GM21528 (cell line): Measurements from ENCODE around the gene KLHL22.
"Not testable (repeated sequence)": the region's sequence is repeated elsewhere in the genome, so short reads cannot be mapped to it uniquely, and the experiment has no call there.

Experiments used
- ATAC-seq: cut with Tn5 transposase; IDR thresholded peaks from one replicate; pipeline ENCODE4 v1.9.1; 2021; ENCODE audit warnings: mild to moderate bottlenecking, moderate library complexity; ENCODE audit not compliant: unreplicated experiment, low FRiP score

The KLHL22 gene

DNA sequence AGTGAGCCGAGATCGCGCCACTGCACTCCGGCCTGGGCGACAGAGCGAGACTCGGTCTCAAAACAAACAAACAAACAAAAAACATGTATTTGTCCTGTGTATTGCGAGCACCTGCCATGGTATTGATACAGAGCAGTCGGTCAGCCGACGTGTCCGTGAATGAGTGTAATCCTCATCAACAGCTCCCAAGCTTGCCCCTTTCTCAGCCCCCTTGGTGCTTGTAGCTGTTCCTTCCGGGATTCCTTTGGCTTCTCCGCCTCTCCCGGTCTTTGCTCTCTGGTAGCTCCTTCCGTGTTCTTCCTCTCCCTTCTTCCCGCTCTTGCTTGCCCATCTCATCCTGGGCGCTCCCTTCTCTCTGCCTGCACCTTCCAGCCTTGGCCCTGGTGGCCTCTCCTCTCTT is 90.7 kb downstream of the KLHL22 start:
- no peak for ATAC-seq

DNA sequence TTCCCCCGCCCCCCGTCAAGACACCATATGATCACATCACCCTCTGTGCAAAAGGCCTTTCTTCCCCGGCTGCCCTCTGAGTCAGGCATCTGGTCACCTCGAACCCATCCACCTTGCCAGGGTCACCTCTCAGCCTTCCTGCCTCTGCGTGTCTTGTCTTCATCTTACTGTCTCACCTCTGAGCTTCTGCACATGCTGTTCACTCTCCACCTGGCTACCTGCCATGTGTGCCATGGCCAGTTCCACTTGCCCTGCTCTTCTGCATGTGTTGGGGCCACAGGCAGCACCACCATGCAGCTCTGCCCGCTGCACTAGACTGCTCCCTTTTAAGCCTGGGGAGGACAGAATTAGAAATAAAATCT is 91.8 kb downstream of the KLHL22 start:
- ATAC-seq = no peak

DNA sequence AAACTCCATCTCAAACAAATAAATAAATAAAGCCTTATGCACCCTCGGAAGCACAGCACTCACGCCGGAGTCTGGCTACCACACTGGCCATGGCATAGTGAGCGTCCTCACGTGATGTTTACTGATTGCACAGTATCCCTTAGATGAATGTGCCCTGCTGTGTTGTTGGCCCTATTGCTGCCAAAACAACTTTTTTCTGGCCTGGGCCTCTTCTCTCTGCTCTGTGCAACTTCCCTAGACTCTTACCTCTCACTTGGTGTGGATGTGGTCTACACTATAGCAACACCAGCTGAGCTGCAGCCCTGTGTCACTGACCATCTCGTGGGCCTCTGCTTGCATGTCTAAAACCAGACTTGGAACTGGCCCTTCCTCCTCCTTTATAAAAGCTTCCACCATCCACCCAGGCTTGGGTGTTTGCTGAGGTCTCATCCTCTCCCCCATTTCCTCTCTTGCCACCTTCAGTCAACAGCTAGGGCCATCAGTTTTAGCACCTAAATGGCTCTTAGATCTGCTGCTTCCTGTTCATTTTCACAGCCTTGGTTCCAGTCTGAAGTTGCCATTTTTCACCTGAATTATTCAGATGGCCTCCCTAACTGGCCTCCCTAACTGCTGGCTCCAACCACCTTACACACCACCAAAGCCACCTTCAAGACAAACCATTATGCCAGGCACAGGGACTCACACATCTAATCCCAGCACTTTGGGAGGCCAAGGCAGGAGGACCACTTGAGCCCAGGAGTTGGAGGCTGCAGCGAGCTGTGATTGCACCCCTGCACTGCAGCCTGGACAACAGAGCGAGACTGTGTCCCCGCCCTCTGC is 92.4 kb downstream of the KLHL22 start:
- no peak for ATAC-seq

DNA sequence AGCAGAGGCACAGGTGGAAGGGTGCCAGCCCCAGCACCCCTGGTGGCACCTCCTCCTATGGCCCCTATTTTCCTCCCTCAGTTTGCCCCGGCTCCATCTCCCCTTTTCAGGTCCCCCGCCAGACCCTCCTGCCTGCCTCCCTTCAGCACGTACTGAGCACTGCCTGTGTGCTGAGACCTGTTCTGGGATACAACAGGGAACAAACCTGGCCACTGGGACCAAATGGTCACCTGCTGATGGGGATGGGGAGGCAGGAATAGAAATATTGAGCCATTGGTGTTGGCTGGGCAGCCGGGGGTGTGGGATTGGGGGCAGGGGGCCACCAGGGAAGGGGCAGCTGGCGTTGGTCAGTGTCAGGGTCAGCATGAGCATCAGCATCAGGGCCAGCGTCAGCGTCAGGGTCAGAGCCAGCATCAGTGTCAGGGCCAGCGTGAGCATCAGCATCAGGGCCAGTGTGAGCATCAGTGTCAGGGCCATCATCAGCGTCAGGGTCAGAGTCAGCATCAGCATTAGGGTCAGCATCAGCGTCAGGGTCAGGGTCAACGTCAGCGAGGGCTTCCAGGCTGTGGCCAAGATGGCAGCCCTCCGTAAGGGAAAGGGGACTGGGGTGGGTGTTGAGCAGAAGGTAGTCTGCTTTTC is 94.1 kb downstream of the KLHL22 start:
- no peak for ATAC-seq

DNA sequence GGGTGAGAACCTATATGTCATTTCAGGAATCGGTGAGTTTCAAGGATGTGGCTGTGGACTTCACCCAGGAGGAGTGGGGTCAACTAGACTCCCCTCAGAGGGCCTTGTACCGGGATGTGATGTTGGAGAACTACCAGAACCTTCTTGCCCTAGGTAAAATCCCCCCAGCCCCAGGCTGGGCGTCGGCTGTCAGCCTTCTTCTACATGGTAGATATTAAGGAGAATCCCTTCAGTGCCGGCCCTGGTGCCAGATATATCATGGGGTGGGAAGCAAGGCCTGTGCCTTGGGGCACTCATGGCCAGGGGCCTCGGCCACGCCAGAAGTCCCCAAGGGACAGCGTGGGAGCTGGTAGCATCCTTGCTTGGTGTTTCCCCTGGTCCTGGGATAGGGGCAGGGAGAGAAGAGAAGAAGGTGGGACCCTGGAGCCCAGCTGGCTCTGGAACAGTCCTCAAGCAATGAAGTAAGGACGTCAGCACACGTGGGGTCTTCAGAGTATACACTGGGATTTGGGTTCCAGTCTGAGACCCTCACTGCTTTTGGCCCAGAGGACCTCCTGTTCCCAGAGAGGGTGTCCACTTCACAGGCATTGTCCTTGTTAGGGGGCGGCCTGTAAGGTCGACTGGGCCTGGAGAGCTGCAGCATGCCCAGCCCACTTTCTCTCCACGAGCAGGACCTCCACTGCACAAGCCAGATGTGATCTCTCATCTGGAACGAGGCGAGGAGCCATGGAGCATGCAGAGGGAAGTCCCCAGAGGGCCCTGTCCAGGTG is 94.8 kb downstream of the KLHL22 start:
- ATAC-seq = no peak

DNA sequence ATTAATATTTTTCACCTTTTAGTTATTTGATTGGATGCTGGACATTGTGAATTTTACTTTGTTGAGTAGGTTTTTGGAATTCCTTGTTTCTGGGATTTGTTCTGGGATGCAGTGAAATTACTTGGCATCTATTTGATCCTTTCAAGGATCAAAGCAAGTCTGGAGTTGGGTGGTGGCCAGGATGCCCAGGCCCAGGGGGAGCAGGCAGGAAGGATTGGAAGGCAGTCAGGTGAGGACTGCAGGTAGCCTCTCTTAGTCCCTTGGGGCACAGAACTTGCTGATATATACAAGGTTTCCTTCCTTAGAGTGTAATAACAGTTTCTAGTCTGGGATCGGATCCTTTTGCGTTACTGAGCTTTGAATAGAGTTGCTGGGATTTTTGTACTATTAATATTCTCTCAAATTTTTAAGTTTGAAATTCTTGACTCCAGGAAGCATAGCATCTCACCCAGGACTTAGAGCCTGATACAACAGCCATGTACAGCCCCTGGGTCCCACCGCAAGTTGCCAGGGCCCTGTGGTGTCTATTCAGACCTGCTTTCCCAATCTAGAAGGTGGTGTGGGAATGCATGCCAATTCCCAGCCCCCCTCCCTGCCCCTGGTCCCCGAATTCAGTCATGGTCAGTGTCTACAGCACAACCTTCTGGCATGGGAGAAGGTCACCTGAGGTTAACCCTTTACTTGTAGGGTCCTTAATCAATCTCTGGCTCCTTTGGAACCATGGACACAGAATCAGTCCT is 95.6 kb downstream of the KLHL22 start:
- ATAC-seq = no peak

DNA sequence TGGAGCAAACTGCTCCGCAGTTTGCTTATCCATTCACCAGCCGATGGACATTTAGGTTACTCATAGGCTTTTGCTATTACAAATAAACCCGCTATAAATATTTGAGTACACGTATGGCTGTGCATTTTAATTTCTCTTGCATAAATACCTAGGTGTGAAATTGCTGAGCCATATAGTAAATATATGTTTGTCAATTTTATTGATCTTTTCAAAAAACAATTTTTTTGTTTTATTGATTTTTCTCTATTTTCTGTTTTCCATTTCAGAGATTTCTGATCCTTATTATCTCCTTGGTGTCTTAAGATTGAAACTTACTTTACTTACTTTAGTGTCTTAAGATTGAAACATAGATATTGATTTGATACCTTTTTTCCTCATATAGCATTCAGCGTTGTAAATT is 97.2 kb downstream of the KLHL22 start:
- ATAC-seq = no peak

DNA sequence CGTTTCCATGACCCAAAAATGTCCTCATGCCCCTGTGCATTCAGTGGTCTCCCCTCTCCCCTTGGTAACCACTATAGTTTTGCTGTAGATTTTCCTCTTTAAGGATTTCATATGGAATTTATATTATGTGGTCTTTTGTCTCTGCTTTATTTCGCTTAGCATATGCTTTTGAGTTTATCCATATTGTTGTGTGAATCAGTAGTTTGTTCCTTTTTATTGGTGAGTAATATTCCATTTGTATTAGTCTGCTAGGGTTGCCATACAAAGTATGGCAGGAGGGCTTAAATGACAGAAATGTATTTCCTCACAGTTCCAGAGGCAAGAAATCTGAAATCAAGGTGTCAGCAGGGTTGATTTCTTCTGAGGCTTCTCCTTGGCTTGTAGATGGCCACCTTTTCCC is 98.1 kb downstream of the KLHL22 start:
- ATAC-seq = no peak

DNA sequence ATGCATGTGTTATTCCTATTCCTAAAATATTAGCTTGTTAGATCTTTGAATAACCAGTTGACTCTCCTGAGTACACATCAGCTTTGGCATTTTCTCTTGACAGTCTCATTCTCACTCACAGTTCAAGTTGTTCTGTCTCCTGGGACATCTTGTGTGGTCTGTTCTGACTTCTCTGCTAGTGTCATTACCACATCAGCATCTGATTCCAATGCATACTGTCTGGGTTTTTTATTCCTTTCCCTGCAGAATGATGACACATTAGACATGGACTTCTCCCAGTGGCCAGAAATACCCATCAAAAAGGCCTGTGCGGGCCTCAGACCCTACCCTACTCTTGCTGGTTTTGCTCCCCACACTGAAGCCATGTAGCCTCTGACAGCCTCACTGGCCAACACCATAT is 99.0 kb downstream of the KLHL22 start:
- ATAC-seq = no peak

DNA sequence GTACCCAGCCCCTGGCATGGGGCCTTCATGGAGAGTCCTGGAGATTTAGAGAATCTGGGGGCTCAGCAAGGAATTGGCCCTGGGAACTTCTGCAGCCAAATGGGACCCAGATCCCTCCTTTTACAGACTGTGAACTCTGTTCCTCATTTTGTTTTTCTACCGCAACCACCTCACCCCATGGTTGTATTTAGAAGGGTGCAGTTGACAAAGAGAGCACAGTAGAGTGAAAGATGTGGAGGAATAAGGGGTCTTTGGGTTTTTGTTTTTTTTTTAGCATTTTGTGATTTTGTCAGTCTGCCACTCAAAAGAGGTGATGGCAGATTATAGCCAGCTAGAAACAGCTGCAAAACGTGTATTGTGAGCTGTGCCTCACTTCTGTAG is 99.7 kb downstream of the KLHL22 start:
- ATAC-seq = no peak

DNA sequence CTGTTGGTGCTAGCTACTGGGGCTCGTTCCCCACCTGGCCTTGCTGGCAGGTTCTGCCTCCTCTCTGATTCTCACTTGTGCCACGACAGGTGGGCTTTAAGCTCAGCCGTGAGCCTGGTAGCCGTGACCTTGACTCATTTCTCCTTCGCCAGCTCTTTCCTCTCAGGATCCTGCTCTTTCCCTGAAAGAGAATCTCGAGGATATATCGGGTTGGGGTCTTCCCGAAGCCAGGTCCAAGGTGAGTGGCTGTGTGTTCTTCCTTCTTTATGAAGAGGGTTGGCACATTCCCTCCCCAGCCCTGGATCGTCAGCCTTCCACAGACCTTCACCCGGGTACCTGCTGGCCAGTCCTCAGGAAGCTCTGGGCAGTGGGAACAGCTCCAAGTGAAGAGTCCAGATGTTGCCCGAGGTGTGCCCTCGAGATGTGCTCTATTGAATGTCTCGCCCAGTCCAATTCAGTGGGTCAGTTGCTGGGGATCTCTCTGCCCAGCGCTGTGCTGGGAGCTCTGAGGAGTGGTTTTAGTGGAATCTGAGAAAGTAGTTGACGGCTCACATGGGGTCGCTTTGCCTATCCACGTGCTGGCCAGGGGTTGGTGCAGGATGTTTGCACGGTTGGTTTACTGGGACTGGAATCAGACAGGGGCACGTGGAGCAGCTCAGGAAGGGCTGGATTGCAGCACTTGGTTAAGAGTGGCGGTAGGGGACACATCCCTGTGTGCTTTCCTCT is 100.3 kb downstream of the KLHL22 start:
- ATAC-seq = no peak

DNA sequence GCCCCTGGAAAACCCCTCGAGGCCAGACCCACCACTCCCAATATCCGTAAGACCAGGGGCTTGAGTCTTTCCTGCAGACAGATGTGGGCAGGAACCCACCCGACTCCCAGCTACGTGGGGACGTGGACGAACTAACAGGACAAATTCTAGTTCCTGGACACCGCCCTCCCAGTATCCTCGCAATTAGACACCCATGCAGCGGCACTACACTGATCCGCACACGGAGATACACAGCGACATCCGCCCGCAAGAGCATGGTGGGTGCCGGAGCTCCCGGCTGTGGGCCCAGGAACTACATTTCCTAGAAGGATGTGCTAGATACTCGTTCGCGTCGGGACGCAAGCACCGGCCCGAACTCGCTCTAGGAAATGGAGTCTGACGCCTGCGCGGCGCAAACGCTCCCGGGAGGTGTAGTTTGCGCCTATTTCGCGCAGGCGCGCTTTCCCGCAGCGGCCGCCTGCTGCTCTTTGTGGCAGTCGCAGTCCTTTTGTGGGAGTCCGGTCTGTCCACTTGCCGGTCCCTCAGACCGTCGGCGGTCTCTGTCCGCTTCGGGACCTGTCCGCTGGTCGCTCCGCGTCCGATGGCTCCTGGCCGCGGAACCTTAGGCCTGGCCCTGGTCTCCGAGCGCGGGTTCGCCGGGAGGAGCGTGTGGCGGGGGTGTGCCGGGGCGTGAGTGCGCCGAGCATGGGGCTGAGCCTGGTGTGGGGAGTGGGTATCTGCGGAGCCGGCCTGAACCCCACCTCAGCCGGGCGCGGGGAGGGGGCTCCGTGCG is 101.7 kb downstream of the KLHL22 start, which contains the start of gene ZNF74:
Gene ZNF74 (plus strand): TSS at position 447 of the 772 bp plus-strand sequence. CDS start 478 bp downstream, outside the sequence.
- peak; percentile 59 for ATAC-seq

DNA sequence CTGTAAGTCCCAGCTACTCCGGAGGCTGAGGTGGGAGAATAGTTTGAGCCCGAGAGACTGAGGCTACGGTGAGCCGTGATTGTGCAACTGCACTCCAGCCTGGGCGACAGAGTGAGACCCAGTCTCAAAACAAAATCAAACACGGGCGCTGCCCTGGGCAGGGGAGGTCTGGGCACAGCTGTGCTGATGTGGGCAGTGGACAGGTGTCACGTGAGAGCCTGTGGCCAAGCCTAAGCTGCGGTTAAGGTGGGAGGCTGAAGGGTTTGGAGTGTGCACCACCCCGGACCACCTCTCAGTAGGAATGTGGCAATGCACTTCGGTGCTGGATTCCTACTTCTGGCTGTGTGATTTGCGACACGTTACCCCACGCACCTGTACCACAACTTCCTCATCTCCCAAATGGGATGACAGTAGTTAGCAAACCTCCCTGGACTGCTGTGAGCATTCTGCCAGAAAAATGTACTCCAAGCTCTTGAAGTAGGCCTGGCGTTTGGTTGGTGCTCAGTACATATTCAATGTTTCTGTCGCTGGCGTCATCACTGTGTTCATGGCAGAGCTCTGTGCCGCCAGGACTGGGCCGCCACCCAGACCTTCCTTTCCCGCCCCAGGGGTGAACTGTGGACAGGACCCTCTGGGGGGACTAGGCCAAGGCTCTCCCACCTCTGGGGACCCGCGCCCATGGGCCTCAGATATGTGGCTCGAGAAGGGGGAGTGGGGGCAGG is 102.5 kb downstream of the KLHL22 start:
- no peak for ATAC-seq

DNA sequence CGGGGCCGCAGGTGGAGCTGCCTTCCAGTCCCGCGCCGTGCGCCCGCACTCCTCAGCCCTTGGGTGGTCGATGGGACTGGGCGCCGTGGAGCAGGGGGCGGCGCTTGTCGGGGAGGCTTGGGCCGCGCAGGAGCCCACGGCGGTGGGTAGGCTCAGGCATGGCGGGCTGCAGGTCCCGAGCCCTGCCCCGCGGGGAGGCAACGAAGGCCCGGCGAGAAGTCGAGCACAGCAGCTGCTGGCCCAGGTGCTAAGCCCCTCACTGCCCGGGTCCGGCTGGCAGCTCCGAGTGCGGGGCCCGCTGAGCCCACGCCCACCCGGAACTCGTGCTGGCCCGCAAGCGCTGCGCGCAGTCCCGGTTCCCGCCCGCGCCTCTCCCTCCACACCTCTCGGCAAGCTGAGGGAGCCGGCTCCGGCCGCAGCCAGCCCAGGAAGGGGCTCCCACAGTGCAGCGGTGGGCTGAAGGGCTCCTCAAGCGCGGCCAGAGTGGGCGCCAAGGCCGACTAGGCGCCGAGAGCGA is 103.2 kb downstream of the KLHL22 start:
- ATAC-seq = not testable (repeated sequence)
